ENCODE data around the gene PFKP. TPM values are rescaled to one million over a fixed set of nuclear protein-coding genes. Genes with fewer than 3 reads are reported as not detected.

Gene PFKP
- total RNA-seq, 4 donors from 2014 or later = 64.3 to 261 (median 107) TPM

GRCh38 chr10:3137958-3138726, 70.8 kb downstream of the PFKP start:
- no peaks in the 10 kb centered on the region for H3K27me3 ChIP-seq
- no peak overlapping the region for H3K4me3 ChIP-seq
- H3K27ac ChIP-seq = peak overlapping the region in 3 of 4 donors; percentile 35 to 80 (median 71)
- no peak for ATAC-seq
- H3K9me3 ChIP-seq = no peaks in the 10 kb centered on the region
- TF ChIP-seq POLR2A (IDR thresholded peaks at IDR 0.05) (no peak), CTCF (IDR thresholded peaks at IDR 0.05) (no peak)
- 17 to 87% methylated on average over 1 to 7 of the region's 41 CpGs for WGBS, 2 donors (ENCODE audit: low coverage in 1 of 2)
- peaks cover 0 to 58% (median 3%) of the 10 kb centered on the region in 3 donors for H3K4me1 ChIP-seq
- H3K36me3 ChIP-seq = peaks cover 0 to 98% of the 10 kb centered on the region in 2 donors

- WGBS, 2 donors (ENCODE audit: low coverage in 1 of 2) = 70 to 84% methylated on average over 2 to 8 of the region's 10 CpGs
Observed at GRCh38 chr10:3139216-3139910, 72.0 kb downstream of the PFKP start.

GRCh38 chr10:3140280-3140679, 72.9 kb downstream of the PFKP start:
- ATAC-seq = peak; percentile 27
- H3K9me3 ChIP-seq = no peaks in the 10 kb centered on the region
- H3K27me3 ChIP-seq = no peaks in the 10 kb centered on the region
- TF ChIP-seq EP300 (IDR thresholded peaks at IDR 0.05) (no peak), CTCF (IDR thresholded peaks at IDR 0.05) (no peak), POLR2AphosphoS5 (IDR thresholded peaks at IDR 0.05) (peak; percentile 53), POLR2A (IDR thresholded peaks at IDR 0.05) (no peak)
- H3K4me1 ChIP-seq = peaks cover 0 to 58% (median 3%) of the 10 kb centered on the region in 3 donors
- WGBS, 2 donors (ENCODE audit: low coverage in 1 of 2) = 17 to 53% methylated on average over 6 to 9 of the region's 9 CpGs
- H3K4me3 ChIP-seq = no peak overlapping the region
- peaks cover 0 to 98% of the 10 kb centered on the region in 2 donors for H3K36me3 ChIP-seq
- peak overlapping the region in 3 of 4 donors; percentile 71 to 80 (median 74) for H3K27ac ChIP-seq

More at GRCh38 chr10:3139216-3139910, 72.0 kb downstream of the PFKP start:
- Histone ChIP-seq H3K9me3 (no peaks in the 10 kb centered on the region), H3K4me3 (no peak overlapping the region), H3K36me3 (peaks cover 0 to 98% of the 10 kb centered on the region in 2 donors), H3K27ac (peak overlapping the region in 3 of 4 donors; percentile 71 to 80 (median 74)), H3K4me1 (peaks cover 0 to 58% (median 3%) of the 10 kb centered on the region in 3 donors), H3K27me3 (no peaks in the 10 kb centered on the region)
- no peak for ATAC-seq
- TF ChIP-seq EP300 (IDR thresholded peaks at IDR 0.05) (no peak), CTCF (IDR thresholded peaks at IDR 0.05) (no peak), POLR2A (IDR thresholded peaks at IDR 0.05) (no peak), POLR2AphosphoS5 (IDR thresholded peaks at IDR 0.05) (no peak)

GRCh38 chr10:3141351-3142005, 74.1 kb downstream of the PFKP start:
- Histone ChIP-seq H3K27ac (peak overlapping the region in 3 of 4 donors; percentile 41 to 80 (median 74)), H3K4me3 (no peak overlapping the region), H3K27me3 (no peaks in the 10 kb centered on the region), H3K36me3 (peaks cover 0 to 98% of the 10 kb centered on the region in 2 donors), H3K9me3 (no peaks in the 10 kb centered on the region), H3K4me1 (peaks cover 0 to 53% (median 3%) of the 10 kb centered on the region in 3 donors)
- 73 to 76% methylated on average over 5 to 14 of the region's 21 CpGs for WGBS, 2 donors (ENCODE audit: low coverage in 1 of 2)
- no peak for TF ChIP-seq POLR2A (IDR thresholded peaks at IDR 0.05)
- ATAC-seq = no peak
